GM19238 (cell line): ENCODE data around the gene NRGN.

Experiments
- DNase-seq: peaks from one replicate; pipeline ENCODE4 v3.0.0; 2011; ENCODE audit warnings: low spot score; ENCODE audit not compliant: insufficient read length

Gene NRGN

GRCh38 chr11:124788521-124788920 is 48.8 kb downstream of the NRGN start:
- DNase-seq = no peak

GRCh38 chr11:124791626-124792341 is 52.0 kb downstream of the NRGN start:
- peak; percentile 10 for DNase-seq

DNA sequence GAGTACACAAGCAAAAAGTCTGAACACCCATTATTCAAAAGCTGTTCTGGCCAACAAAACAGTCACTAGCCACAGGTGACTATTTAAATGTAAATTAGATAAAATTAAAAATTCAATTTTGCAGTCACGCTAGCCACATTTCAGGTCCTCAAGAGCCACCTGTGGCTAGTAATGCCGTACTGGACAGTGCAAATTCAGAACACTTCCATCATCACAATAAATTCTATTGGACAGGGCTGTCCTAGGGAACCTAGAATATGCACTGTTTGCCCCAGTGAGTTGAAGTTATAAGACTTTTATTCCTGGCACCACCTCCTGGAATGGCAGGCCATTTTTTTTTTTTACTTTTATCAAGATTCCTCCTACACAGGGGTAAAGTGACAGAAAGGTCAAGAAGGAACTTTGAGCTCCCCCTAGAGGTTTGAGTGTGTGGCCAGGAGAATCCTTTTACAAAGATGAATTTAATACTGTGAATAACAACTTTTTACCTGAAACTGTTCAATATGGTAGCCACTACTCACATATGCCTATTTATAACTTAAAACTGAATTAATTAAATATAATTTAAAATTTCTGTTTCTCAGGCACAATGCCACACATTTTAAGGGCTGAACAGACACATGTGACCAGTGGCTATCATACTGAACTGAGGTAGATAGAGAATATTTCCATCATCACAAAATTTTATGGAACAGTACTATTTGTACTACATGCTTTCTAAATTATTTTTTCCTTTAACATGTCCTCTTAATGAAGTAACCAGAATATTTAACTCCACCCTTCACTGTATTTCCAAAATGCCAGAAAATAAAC is 53.9 kb downstream of the NRGN start:
- peak; percentile 24 for DNase-seq

- no peak for DNase-seq
Observed at GRCh38 chr11:124796312-124796711, 56.6 kb downstream of the NRGN start.
